IPS DF 6.9 (cell line): ENCODE data around the gene TK2.

Experiments
- DNase-seq: peaks from one replicate; pipeline ENCODE4 v3.0.0-alpha.2; 2013; ENCODE audit warnings: low read depth, low spot score
- H3K27ac ChIP-seq: one replicate; pipeline ENCODE4 v1.5.1; 2013; ENCODE audit warnings: low read length, control low read depth
- H3K27me3 ChIP-seq: 2 replicates; pipeline ENCODE4 v1.6.1; 2013; ENCODE audit warnings: mild to moderate bottlenecking, low read length; ENCODE audit not compliant: control insufficient read depth, insufficient read depth
- H3K36me3 ChIP-seq: 2 replicates; pipeline ENCODE4 v1.6.1; 2013; ENCODE audit warnings: low read length; ENCODE audit not compliant: control insufficient read depth, insufficient read depth
- H3K4me1 ChIP-seq: 2 replicates; pipeline ENCODE4 v1.6.1; 2013; ENCODE audit warnings: low read length; ENCODE audit not compliant: control insufficient read depth, insufficient read depth
- H3K4me3 ChIP-seq: 2 replicates; pipeline ENCODE4 v1.5.1; 2013; ENCODE audit warnings: mild to moderate bottlenecking, low read length
- H3K9me3 ChIP-seq: 2 replicates; pipeline ENCODE4 v1.6.1; 2013; ENCODE audit warnings: low read length, inconsistent platforms; ENCODE audit not compliant: control insufficient read depth, insufficient read depth
- WGBS: extraction: QIAGEN DNeasy Blood & Tissue Kit; methylation state at CpG from one replicate; pipeline ENCODE4 v1.1.7; 2013; ENCODE audit warnings: mixed read lengths, missing lambda C conversion rate; ENCODE audit not compliant: insufficient read length, insufficient coverage; 5-methylcytosine and 5-hydroxymethylcytosine counted together

The TK2 gene

GRCh38 chr16:66487580-66488275, 62.2 kb downstream of the TK2 start:
- Histone ChIP-seq H3K9me3 (no peaks in the 10 kb centered on the region), H3K27ac (no peak overlapping the region), H3K4me1 (no peaks in the 10 kb centered on the region), H3K36me3 (no peaks in the 10 kb centered on the region), H3K4me3 (no peak overlapping the region), H3K27me3 (no peaks in the 10 kb centered on the region)
- no peak for DNase-seq
- WGBS: no CpG with 5 or more reads among the region's 5 CpGs

GRCh38 chr16:66486773-66487579, 62.9 kb downstream of the TK2 start:
- H3K9me3 ChIP-seq: no peaks in the 10 kb centered on the region
- WGBS: no CpG with 5 or more reads among the region's 3 CpGs
- H3K36me3 ChIP-seq: no peaks in the 10 kb centered on the region
- H3K27ac ChIP-seq: no peak overlapping the region
- H3K4me3 ChIP-seq: no peak overlapping the region
- no peaks in the 10 kb centered on the region for H3K4me1 ChIP-seq
- H3K27me3 ChIP-seq: no peaks in the 10 kb centered on the region
- DNase-seq: no peak

- H3K27ac ChIP-seq: no peak overlapping the region
- no peaks in the 10 kb centered on the region for H3K36me3 ChIP-seq
- H3K9me3 ChIP-seq: no peaks in the 10 kb centered on the region
- no peaks in the 10 kb centered on the region for H3K4me1 ChIP-seq
- no peak overlapping the region for H3K4me3 ChIP-seq
- no peak for DNase-seq
- no peaks in the 10 kb centered on the region for H3K27me3 ChIP-seq
- no CpG with 5 or more reads among the region's 12 CpGs for WGBS
Observed at GRCh38 chr16:66486199-66486772, 63.6 kb downstream of the TK2 start.

DNA sequence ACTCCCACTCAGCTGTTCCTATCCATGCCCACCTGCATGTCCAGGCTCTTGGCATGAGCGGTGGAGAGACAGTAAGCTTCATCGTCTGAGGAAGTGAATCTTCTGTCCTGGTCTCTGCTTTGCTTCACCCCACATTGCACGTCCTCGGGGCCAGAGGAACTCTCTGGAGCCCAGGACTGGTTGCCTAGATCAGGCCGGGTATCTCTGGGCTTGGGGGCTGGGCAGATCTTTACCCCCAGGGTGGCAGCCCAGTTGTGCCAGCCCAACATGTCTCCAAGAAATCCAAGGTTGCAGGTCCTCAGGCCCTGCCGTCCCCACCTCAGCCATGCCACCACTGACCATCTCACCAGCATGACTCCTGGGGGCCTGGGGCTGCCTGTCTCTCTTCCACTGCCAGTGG, 64.5 kb downstream of the TK2 start:
- H3K36me3 ChIP-seq: no peaks in the 10 kb centered on the region
- no peak for DNase-seq
- no CpG with 5 or more reads among the region's 6 CpGs for WGBS

DNA sequence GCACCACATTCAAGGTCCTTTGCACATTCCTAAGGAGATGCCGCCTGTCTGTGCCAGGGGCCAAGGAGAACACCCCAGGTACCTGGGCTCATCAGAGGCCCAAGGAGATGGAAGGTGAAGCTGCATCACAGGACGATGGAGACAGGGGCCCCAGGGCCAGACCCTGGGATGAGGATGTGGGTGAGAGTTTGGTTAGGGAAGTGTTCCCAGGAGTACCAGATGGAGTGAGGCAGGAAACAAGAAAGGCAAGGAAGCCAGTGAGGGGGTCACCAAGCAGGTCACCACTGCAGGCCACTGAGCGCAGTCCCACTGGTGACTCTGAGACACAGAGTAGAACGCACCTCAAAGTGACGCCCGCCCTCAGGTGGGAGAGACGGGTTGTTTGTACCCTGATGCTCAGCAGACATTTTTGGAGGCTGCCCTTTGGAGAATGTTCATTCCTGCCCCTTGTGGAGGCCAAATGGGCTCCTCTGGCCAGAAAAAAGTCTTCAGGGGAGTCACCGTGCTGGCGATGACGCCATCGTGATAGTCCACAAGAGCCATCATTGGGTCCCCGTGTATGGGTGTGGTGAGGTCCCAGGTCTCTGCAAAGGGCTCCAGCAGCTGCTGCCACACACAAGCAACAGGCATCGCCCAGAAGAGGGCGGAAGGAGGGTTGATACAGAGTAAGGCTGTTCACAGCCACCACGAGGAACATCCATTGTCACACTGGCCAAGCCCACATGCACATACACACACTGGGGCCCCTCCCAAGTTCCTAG, 65.3 kb downstream of the TK2 start:
- H3K9me3 ChIP-seq: no peaks in the 10 kb centered on the region
- no peak overlapping the region for H3K4me3 ChIP-seq
- no peaks in the 10 kb centered on the region for H3K4me1 ChIP-seq
- no peaks in the 10 kb centered on the region for H3K36me3 ChIP-seq
- no peaks in the 10 kb centered on the region for H3K27me3 ChIP-seq
- no peak overlapping the region for H3K27ac ChIP-seq
- WGBS: no CpG with 5 or more reads among the region's 15 CpGs
- no peak for DNase-seq

More for the DNA sequence above, 64.5 kb downstream of the TK2 start:
- Histone ChIP-seq H3K4me3 (no peak overlapping the region), H3K9me3 (no peaks in the 10 kb centered on the region), H3K27me3 (no peaks in the 10 kb centered on the region), H3K27ac (no peak overlapping the region), H3K4me1 (no peaks in the 10 kb centered on the region)

- no peak overlapping the region for H3K27ac ChIP-seq
- WGBS: no CpG with 5 or more reads among the region's 14 CpGs
- peak; percentile 47 for DNase-seq
Observed at GRCh38 chr16:66483689-66484452, 66.1 kb downstream of the TK2 start.

DNA sequence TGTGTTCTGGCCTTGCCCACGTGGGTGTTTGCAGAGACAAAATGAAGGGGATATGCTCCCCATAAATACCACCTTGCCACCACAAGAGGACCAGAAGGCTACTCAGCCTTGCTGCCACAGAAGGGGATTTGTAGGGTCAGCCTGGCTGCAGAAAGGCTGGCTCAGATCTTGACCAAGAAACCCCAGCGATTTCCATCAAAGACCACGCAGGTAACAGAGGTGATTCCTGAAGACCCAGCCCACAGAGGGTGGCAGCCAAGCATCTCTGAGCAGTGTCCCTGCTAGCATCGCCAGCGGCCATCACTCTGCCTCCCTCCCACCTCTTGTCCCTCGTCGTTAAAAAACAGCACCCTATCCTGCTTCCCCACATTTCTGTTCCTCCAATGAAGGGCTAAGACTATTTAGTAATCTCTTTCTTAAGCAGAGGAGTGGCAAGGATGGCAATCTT, 68.0 kb downstream of the TK2 start:
- H3K9me3 ChIP-seq: no peaks in the 10 kb centered on the region
- no peaks in the 10 kb centered on the region for H3K27me3 ChIP-seq
- no peak overlapping the region; the same call in 1 of the 2 replicates for H3K4me3 ChIP-seq
- no CpG with 5 or more reads among the region's 7 CpGs for WGBS
- DNase-seq: no peak
- peaks cover 3% of the 10 kb centered on the region; the same call in 1 of the 2 replicates for H3K4me1 ChIP-seq
- no peaks in the 10 kb centered on the region for H3K36me3 ChIP-seq
- H3K27ac ChIP-seq: no peak overlapping the region

More at GRCh38 chr16:66483689-66484452, 66.1 kb downstream of the TK2 start:
- no peaks in the 10 kb centered on the region for H3K36me3 ChIP-seq
- H3K4me1 ChIP-seq: no peaks in the 10 kb centered on the region
- no peak overlapping the region for H3K4me3 ChIP-seq
- H3K9me3 ChIP-seq: no peaks in the 10 kb centered on the region
- no peaks in the 10 kb centered on the region for H3K27me3 ChIP-seq

DNA sequence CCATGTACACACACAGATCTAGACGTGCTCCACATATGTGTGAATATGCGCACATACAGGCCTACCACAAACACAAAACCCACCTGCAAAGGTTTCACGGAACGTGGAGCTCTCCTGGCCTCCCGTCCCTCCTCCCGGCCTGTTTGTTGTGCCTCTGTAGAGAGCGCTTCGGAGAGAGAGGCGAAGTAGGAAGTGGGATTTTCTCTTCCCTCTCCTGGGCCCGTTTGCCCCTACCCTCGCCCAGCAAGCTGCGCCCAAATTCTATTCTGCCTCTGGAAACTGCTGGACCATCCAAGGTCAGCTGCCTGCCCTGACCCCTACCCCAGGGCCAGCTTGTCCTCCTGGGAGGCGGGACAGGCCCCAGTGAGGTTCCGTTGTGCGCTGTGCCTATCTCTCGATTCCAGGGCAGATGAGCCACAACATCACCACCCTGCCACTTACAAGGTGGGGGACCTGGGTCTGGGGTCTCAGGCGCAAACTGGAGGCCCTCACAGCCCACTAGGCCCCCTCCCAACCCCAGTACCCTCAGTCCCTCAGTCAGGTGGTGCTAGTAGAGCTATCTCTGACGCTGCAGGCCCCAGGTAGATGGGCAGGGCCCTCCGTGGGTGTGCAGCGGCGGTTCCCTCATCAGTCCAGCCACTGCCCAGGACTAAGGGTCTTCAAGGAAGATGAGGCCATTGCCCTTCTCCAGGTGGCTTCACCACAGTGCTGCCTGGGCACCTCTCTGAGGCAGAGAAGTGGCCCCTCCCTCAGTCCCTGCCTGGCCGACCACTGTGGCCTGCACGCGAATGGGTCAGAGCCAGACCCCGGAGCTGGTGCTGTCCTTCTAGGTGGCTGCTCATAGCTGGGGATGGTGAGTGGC, 68.6 kb downstream of the TK2 start:
- H3K27ac ChIP-seq: no peak overlapping the region
- H3K36me3 ChIP-seq: no peaks in the 10 kb centered on the region
- no CpG with 5 or more reads among the region's 25 CpGs for WGBS
- H3K9me3 ChIP-seq: no peaks in the 10 kb centered on the region
- no peak for DNase-seq
- peaks cover 5% of the 10 kb centered on the region; the same call in 1 of the 2 replicates for H3K4me1 ChIP-seq
- H3K4me3 ChIP-seq: no peak overlapping the region
- H3K27me3 ChIP-seq: no peaks in the 10 kb centered on the region
